Hematopoietic multipotent progenitor cell (in vitro differentiated cells): ENCODE data around the gene DOCK1. TPM values are rescaled to one million over a fixed set of nuclear protein-coding genes. Genes with fewer than 3 reads are reported as not detected.

ENCODE experiments used
- DNase-seq, 3 donors: peaks; one replicate each; pipeline ENCODE4 v3.0.0-alpha.2; 2011 to 2015; ENCODE audit warnings: low read depth in 2 of 3, low spot score in 2 of 3
- total RNA-seq: library from RNA; depleted of rRNA; stranded (reverse); fragments of >200 nt; gene quantifications from one replicate; pipeline ENCODE4 v1.2.3, GENCODE V29; 2012

The DOCK1 gene
- total RNA-seq, 1 donor, result 27.5 TPM

DNA sequence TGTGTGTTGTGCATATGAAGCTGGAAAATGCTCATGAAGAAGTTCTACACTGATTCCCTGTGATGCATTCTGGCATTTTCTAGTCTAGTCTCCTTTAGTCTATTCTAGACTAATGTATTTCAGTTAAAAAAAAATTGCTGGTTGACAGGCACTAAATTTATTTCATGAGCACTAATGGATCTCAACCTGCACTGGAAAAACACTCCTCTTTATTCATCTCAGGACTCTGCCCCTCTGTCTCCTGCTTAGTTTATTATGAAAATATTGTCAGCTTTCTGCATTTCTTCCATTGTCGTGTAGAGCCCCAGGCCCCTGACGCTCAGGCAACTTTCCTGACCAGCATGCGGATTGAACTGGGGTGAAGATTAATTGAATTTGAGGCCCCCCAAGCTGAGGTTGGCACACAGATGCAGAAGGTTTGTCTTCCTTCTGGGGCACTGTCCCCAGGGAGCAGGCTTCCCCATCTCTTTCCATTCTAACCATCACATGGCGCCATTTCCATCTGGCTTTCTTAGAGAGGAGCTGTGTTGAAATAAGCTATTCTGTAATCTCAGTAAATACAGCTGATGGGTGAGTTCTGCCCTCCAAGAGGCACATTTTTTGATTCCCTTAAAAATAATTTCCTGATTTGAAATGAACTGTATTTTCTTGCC is 162.4 kb downstream of the DOCK1 start:
- no peak for DNase-seq

DNA sequence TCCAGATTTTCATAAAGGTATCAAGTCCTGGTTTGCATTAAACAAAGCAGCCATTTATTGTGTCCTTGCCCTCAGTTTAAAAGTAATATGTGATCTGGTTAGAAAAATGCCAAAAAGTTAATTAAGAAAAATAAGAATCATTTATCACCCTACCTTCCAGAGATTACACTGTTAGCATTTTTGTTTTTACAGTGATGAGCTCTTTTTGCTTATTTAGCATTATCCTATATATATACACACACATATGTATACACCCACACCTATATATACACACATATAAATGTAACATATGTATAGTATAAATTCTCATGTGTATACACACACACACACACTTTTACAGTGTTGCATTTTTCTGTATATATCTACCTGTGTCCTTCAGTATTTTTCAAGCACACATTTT is 163.3 kb downstream of the DOCK1 start:
- DNase-seq, result no peak

DNA sequence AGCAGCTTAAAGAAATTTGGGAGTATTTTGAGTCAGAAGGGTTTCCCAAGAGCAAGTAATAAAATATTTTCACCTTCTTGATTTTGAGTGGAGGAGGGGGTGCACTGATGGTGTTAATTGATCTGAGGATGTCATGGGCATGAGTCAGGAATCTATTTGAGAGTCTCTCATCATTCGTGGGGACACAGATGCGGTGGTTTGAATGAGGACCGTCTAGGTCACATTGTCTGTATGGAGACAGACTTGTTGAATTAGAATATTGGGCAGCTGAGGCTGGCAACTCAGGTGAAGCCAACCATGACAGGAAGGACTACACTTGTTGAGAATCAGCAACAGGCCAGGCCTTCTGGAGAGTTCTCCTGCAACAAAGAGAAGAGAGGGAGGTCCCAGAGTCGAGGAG is 164.2 kb downstream of the DOCK1 start:
- DNase-seq, result no peak

DNA sequence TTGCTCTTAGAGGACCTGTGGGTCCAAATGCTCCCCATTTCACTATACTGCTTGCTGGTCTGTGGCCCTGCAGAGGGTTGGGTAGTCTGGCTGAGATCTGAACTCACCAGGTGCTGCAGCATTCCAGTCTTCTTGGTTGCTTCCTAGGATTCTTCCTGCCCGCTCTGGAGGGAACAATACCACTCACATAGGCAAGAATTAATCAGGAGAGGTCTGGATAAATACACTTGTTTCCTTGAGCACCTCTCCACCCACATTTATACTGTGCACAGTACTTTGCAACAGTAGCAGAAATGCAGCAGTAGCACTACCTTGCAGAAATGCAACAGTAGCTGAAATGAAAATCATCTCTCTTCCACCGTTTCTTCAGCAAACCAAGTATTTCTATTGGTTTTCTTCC is 165.9 kb downstream of the DOCK1 start:
- DNase-seq, result no peak

DNA sequence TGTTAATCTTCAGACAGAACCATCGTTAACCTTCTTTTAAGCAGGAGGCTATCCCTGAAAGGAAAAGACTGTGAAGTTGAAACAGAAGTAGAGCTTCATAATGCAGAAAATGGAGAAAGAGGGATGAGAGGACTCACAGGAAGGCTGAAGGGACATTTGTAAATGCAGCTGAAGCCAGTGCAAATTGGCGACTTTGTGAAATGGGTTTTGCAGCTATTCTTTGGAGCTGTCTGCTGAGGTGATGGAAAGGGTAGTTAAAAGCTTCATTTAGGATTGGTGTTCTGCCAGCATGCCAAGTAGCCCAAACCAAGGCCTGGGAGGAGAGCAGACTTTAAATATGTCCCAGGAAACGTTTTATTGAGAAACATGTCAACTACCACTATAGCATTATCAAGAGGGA is 168.4 kb downstream of the DOCK1 start:
- DNase-seq, result no peak

DNA sequence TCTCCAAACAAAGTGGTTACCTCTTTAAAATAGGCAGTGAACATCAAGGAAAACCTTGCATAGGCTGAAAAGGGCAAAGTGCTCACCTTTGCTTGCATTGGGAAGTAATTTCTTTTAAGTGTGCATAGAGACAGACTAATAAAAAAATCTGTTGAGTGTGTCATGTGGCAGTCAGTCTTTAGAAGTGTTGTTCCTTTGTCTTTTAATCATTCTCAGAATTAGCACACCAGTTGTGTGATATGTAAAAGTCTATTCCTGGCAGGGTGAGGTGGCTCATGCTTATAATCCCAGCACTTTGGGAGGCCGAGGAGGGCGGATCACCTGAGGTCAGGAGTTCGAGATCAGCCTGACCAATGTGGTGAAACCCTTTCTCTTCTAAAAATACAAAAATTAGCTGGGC is 174.2 kb downstream of the DOCK1 start:
- no peak for DNase-seq

DNA sequence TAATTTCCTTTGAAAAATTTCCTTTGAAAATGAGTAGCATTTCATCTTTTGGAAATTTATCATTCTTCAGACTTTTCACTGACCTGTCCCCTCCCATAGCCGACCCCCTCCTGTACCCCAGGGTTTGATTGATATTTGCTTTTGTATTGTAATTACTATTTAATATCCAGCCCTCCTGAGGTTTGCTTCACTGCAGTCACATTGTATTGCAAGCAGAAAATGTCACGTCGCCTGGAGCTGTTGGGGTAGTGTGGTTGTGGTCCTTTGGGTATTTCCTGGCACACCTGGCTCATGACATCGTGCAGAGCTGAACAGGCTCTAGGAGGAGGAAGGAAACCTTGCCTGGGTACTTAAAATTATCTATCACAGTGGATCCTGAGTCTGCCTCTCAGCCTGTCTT is 175.1 kb downstream of the DOCK1 start:
- DNase-seq, result no peak

DNA sequence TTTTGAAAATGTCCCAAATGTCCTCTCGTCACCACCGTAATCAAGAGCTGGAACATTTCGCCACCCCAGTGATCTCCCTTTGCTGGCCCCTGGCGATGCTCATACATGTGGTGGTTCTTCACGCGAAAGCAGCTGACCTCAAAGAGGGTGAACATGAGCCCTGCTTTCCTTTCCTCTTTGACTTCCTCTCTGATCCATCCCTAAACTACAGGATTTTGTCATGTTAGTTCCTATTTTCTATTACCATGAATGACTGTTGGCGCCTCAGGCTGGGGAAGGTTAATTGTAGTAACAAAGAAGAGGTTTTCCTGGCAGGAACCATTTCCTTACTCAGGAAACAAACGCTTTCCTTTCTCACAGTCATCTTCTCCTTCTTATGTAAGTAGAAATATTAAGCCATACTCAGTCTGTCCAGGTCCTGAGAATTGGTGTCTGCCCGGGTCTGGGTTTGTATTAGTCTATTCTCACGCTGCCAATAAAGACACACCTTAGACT is 176.7 kb downstream of the DOCK1 start:
- DNase-seq, result no peak

DNA sequence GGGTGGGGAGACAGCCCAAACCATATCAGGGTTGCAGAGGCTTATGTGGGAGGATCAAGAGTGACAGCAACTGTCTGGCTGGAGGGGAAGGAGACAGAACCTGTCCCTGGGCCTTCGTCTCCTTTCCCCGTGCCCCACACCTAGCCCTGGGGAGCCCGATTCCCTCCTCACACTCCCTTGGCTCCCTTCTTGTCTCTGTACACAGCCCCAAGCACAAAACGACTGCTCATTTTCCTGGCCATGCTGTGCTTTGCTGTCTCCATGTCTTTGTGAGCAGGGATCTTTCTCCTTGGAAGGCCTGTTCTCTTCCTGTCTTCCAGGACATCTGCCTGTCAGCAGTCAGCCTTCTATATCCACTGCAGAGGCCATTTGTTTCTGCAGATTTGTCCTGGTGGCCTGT is 177.4 kb downstream of the DOCK1 start:
- DNase-seq, result no peak

DNA sequence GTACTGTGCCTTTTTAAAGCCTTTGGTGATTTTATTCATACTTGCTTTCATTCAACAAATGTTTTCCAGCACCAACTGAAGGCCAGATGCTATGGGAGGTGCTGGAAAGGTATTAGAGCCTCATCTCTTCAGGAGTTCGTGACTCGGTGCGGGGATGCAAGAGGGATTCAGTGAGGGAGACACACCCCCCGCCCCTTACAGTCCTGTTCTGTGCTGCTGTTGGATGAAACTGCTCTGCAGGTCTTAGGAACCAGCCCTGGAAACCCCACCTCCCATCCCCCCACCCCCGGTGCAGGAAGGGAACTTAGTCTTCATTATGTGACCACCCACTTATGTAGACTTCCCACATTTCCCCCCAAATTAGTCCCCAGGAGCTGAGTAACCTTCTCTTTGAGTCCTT is 180.7 kb downstream of the DOCK1 start:
- DNase-seq, result no peak

DNA sequence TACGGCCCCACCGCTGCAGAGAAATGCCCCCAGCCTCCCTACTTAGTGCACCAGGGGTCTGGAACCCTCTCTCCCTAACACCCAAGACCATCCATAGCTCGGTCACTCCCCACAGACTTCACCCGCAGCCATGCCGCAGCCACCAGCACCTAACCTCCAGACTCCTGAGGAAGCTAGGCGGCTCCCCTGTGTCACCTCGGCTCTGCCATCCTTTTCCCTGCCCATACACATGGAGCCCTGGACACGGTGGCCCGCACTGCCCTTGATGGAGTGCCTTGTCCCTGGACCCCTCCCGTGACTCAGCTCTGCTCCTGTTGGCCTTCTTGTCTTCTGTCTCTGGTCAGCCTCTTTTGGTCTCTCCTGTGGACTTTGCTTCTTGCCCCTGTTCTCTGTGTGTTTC is 183.7 kb downstream of the DOCK1 start:
- DNase-seq, result no peak

DNA sequence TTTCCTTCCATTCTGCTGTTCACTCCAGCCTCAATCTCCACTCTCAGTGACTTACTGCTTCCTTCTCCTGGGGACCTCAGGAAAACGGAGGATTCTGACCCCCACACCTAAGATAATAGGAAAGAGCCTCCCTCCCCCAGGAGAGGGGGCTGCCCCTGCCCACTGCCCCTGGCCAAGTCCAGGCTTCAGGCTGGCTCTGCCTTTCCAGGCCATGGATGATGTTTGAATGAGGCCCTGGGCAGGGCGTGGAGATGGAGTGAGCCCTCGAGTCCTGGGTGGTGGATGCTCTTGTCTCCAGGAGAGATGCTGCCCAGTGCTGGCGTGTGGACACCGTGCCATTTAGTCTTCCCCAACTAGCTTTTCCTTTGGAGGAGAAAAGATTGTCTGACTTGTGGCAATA is 184.2 kb downstream of the DOCK1 start:
- DNase-seq, result no peak

DNA sequence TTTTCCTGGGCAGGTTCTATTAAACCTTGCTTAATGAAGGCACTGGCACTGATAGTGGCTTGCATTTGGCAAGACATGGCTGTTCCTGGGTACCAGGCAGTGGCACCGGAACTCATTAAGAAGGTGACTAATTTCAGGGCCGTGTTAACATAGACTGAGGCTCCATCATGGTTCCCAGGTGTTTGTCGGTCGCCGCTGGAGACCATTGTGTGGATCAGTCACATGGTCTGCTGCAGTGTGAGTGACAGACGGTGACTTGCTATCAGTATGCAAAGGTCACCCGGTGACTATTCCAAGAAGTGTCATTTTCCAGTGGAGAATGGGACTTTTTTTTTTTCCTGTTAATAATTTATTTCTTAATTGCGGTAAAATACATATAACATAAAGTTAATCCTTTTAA is 184.9 kb downstream of the DOCK1 start:
- no peak for DNase-seq

DNA sequence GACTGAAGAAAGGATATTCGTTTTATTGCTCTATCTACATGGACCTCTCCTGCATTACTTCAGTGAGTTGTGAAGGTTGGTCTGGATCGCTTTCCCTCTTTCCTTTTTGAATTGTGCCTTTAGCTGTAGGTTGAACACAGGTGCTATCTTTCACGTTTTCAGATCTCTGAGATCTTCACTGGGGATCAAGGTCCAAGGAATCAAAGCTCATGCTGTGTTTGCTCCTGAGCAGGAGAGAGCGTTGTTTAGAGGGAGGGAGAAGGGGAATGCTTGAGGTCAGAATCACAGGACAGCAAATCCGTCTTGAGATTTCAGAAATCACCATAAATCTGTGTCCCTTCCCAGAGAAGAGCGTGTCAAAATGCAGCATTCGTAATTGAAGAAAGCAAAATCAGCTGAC is 186.1 kb downstream of the DOCK1 start:
- DNase-seq, result no peak

DNA sequence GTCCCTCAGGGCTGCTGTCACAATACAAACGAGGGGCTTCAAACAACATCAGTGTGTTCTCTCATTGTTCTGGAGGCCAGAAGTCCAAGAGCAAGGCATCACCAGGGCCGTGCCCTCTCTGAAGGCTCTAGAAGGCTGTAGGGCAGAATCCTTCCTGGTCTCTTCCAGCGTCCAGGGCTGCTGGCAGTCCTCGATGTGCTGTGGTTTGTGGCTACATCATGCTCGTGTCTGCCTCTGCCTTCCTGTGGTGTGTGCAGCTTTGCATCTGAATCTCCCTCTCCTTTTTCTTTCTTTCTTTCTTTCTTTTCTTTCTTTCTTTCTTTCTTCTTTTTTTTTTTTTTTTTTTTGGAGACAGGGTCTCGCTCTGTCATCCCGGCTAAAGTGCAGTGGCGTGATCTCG is 187.7 kb downstream of the DOCK1 start:
- DNase-seq, result peak in 1 of 3 donors; percentile 7

DNA sequence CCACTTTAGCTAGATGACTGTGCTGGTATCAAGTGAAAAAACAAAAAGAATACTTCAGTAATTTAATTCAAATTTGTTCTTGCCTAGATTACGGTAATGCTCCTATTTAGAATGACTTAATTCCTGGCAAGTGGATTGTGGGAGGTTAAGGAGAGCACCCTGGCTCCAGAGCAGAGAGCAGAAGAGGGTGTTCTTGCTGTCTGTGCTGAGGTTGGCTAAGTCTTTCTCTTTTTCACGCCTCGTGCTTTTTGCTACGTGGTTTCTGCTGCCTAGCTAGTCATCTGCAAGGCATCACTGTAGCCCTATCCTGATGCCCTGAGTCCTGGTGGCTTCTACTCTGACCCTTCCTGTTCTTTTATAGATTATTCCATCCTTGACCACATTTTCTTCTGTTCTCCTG is 189.8 kb downstream of the DOCK1 start:
- no peak for DNase-seq

DNA sequence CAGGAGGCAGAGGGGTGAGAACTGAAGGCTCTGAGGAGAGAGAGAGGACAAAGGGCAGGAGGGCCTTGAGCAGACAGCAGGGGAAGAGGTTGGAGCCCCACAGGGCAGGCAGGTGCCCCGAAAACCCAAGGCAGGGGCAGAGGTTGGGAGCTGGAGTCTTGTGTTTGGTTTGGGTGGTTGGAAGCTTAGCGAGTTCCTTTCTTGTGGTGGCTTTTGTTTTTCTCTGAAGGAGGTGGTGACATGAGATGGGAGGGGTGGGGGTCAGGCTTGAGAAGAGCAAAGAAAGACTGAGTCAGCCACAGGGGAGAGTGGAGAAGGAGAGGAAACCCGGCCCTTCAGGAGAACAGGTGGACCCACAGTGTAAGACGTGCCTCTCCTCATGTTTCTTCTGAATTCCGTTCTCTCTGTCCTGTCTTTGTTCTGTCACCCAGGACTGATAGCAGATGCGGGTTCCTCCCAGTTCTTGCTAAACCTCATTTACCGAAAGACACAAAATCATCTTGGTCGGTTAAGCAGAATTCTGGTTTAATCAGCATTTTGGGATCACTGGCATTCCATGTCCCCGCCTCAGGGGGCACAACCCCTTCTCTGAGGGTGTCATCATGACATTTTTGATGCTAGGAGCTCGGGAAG is 195.9 kb downstream of the DOCK1 start:
- no peak for DNase-seq

DNA sequence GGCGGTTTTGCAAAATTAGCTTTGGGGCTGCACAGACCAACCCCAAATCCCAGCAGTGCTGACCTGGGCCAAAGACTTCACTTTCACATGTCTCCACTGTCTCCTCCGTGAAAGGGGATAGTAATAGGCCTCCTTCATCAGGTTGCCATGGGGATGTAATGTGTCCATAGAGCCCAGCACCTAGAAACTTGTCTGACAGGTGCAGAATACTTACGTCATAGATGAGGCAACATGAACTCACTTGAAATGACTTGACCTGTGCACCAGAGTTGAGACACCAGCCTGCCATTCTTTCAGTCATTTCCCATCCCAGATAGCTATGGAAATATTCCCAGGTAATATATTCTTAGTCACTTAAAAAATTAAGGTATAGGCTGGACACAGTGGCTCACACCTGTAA is 196.9 kb downstream of the DOCK1 start:
- no peak for DNase-seq

DNA sequence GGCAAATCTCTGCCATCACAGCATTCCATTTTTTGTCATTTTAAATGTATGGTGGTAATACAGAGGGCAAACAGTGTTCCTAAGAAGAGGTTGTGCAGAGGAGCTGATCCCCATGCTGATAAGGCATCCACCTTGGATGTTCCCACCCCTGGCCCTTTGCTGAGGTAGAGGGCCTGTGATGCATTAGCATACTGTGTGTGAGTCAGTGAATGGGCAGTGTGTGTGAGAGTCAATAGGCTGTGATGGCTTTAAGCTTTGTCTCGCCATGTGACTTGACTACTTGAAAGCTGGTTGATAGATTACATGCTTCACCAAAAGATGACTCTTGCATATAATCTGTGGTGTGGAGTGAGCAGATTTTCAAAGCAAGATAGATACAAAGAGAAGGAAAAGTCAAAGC is 209.9 kb downstream of the DOCK1 start:
- DNase-seq, result no peak

DNA sequence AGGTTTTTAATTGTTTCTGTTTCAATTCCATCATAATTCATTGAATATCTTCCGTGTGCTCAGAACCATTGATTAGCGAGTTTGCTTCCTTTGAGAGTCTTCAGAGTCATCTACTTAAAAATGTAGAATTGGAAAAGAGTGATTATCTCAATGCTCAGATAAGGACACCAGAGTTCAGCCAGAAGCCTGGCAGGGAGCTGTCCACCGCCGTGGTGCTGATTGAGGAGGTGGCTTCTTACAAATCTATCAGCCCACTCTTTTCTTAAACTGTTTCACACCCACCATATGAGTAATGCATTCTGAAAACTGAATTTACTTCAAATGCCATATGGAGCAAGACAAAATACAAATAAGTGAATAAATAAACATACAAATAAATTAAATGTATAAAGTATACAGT is 211.9 kb downstream of the DOCK1 start:
- peak in 2 of 3 donors; percentile 63 to 89 for DNase-seq

DNA sequence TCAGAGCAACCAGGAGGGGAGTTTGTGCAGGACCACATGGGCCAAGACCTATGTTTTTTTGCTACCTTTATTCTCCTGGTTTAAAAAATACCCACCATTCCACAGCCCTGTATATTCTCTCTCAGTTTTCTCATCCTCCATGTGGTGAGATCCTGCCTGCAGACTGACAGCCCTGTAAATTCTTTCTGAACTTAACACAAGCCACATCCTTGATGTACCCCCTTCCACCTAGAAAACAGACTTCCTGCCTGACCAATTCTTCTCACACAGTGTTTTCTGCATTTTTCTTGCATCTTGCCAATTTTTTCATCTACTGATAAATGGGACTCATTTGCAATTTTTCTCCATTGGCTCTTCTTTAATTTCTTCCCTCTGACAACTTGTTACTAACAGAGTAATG is 212.8 kb downstream of the DOCK1 start:
- peak in 2 of 3 donors; percentile 9 to 85 for DNase-seq

DNA sequence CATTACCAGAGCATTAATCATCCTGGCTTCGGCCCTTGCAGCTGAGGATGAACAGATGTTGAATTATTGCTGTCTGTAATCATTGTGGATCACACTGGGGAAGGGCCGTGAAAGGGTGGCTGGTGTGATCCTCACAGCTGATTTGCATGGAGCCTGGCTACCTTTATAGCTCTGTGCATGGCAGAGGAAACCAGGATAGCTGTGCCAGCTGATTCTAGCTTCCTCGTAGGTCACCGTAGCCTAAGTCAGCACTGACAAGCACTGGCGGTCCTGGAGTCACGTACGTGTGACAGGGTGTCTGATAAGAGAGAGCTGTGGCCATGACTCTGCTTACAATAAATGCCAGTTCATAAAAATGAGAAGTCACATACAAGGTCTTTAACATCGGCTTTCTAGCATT is 214.7 kb downstream of the DOCK1 start:
- DNase-seq, result peak in 2 of 3 donors; percentile 10 to 61

DNA sequence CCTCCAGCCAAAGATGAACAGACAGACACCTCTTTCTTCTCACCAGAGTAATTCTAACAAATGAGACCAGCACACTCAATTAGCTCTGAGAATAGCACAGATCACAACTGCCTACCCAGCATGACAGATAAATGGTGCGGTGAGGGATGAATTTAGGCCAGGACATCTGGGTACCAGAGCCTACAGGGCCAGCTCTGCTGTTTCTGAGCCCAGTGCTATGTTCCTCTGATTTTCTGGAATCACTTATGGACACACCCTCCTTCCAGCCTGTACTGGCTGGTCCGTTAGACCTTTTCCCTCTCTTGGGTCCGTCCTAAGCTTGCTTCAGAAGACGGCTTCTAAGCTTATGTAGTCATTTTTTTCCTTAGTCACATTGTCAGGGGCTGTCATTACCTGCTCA is 217.6 kb downstream of the DOCK1 start:
- DNase-seq, result no peak
